ENCODE measurements around the gene MSI2.

- TF ChIP-seq CTCF (IDR thresholded peaks at IDR 0.05; ENCODE audit: extremely low read depth in 1 of 2, insufficient read depth in 1 of 2, low read depth in 1 of 2, low read length in 2 of 2) (no peak), POLR2A (IDR thresholded peaks at IDR 0.05; ENCODE audit: low read depth, low read length) (no peak), FOS (IDR thresholded peaks at IDR 0.05; ENCODE audit: borderline replicate concordance, insufficient read depth, low read length) (no peak), MAX (IDR thresholded peaks at IDR 0.05; ENCODE audit: insufficient read depth, insufficient read length) (no peak)
Measured at GRCh38 chr17:57490111-57490845, 234.0 kb downstream of the MSI2 start.

All from endothelial cell of umbilical vein (primary cell).